Naive B cell (primary cell): ENCODE results near the gene FGF11. TPM values are rescaled to one million over a fixed set of nuclear protein-coding genes. Genes with fewer than 3 reads are reported as not detected.

ENCODE experiments used
- ATAC-seq, 2 donors: fragments of 150-1000 bp; cut with Tn5 transposase; 2 replicates each; pipeline ENCODE4 v1.10.0; 2021; ENCODE audit warnings: low read depth in 2 of 2, mild to moderate bottlenecking in 2 of 2, moderate library complexity in 2 of 2
- DNase-seq: peaks from one replicate; pipeline ENCODE4 v3.0.0; 2022
- H3K27ac Mint-ChIP-seq, 6 donors: one replicate each; pipeline ENCODE4 v1.8.0; 2020 to 2022; ENCODE audit warnings: mild to moderate bottlenecking in 6 of 6, mixed read lengths in 6 of 6, moderate library complexity in 5 of 6, inconsistent platforms in 2 of 6
- H3K27me3 Mint-ChIP-seq, 3 donors: one replicate each; pipeline ENCODE4 v1.8.0; 2021 to 2022; ENCODE audit warnings: mixed read lengths in 3 of 3, mild to moderate bottlenecking in 1 of 3
- H3K36me3 Mint-ChIP-seq, 2 donors: one replicate each; pipeline ENCODE4 v1.8.0; 2020 to 2022; ENCODE audit warnings: mixed read lengths in 2 of 2, inconsistent platforms in 1 of 2, mild to moderate bottlenecking in 1 of 2
- H3K4me1 Mint-ChIP-seq, 3 donors: one replicate each; pipeline ENCODE4 v1.8.0; 2020 to 2022; ENCODE audit warnings: mixed read lengths in 3 of 3, inconsistent platforms in 1 of 3, mild to moderate bottlenecking in 1 of 3, moderate library complexity in 1 of 3
- H3K4me3 Mint-ChIP-seq, 8 donors: one replicate each; pipeline ENCODE4 v1.8.0; 2020 to 2022; ENCODE audit warnings: mild to moderate bottlenecking in 8 of 8, mixed read lengths in 8 of 8, moderate library complexity in 8 of 8, inconsistent platforms in 2 of 8
- H3K9me3 Mint-ChIP-seq, 7 donors: one replicate each; pipeline ENCODE4 v1.8.0; 2020 to 2022; ENCODE audit warnings: mixed read lengths in 7 of 7, mild to moderate bottlenecking in 5 of 7, inconsistent platforms in 2 of 7, moderate library complexity in 1 of 7
- polyA plus RNA-seq, 6 donors: library from polyadenylated mRNA; unstranded; fragments of 300-500 nt; fragmentation: Illumina TruSeq; gene quantifications; one replicate each; pipeline ENCODE4 v1.2.3, GENCODE V29; 2021; ENCODE audit warnings: low read depth in 6 of 6

The FGF11 gene
- polyA plus RNA-seq, 6 donors from 2014 or later = 0.16 TPM; not detected in 5

- H3K27ac Mint-ChIP-seq = peak within 1 kb of the TSS; percentile 82 to 97 (median 96)
- peak; percentile 93 for DNase-seq
- no peaks in the 10 kb centered on the region for H3K9me3 Mint-ChIP-seq
- H3K4me3 Mint-ChIP-seq = peak within 1 kb of the TSS; percentile 90 to 100 (median 98)
- H3K4me1 Mint-ChIP-seq = peaks cover 15 to 42% (median 18%) of the 10 kb centered on the region in 3 donors
- peaks cover 9 to 21% (median 17%) of the 10 kb centered on the region in 3 donors for H3K27me3 Mint-ChIP-seq
- peak; percentile 92 to 93 for ATAC-seq
- no peaks in the 10 kb centered on the region for H3K36me3 Mint-ChIP-seq
Observed at GRCh38 chr17:7403977-7404736, 35.2 kb upstream of the FGF11 start, which contains the start of gene TMEM256. TSS of gene TMEM256 (minus strand) at chr17:7404097. CDS start at chr17:7404084, 13 bp downstream.

DNA sequence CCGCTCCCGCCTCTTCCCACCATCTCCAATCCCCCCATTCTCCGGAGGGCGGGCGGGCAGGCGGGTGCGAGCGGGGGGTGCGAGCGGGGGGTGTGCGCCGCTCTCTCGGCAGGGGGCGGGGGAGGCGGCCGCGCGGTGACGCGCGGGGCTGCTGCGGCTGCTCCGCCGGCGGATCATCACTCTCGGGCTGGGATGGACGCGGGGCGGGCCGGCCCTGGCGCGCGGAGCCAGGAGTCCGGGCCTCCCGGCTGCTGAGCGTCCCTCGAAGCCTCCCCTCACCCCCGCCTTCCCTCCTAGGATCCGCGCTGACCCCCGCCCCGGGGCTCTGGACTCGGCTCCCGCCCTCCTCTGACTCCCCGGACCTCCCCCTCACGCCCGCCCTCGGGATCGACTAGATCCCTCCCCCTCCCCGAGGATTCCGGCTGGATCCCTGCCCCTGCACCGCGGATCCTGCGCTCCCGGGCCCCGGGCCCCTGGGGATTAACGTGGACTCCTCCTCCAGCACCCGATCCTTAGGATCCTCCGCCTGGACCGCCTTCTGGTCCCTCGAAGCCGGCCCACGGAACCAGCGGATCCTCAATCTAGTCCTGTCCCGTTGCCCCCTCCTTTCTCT is 34.5 kb upstream of the FGF11 start:
- ATAC-seq (peak; percentile 36 to 42), DNase-seq (no peak)
- Mint-ChIP-seq H3K27ac (peak overlapping the region; percentile 82 to 97 (median 96)), H3K27me3 (peaks cover 15 to 27% (median 24%) of the 10 kb centered on the region in 3 donors), H3K9me3 (no peaks in the 10 kb centered on the region), H3K36me3 (no peaks in the 10 kb centered on the region), H3K4me1 (peaks cover 14 to 42% (median 19%) of the 10 kb centered on the region in 3 donors), H3K4me3 (peak overlapping the region; percentile 90 to 100 (median 98))

DNA sequence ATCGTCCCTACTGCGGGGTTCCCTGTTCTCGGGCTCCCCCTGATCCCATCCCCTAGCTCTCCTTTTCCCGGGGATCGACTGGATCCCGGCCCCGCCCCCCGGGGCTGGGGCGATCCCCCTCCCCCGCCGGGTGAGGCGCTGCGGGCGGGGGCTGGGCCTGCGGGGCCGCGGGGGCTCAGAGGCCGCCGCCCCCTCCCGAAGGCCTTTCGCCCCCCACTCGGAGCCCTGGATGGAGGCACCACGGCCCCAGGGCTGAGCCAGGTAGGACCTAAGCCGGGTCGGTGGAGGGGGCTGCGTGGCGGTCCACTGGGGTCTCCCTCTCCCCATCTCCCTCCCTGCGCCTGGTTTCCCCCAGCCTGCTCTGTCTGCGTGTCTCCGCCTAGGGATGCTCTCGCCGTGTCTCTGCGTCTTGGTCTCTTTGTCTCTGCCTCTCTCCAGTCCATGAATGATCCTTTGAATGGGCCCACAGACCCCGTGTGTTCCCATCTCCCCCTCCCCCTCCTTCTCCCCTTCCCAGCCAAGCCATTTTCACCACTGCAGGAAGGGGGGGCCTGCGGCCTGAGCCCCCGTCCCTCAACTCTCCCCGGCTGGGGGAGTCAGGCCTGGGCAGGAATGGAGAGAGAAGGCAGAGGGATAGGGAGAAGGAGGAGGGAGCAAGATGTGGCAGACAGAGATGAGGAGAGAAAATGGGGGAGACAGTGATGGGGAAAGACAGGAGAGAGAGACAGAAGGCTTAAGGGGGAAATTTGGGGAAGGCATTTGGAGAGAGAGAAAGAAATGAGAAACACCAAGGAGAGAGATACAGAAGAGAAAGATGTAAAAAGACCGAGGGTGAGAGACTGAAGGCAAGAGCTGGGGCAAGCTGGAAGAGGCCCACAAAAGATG is 33.7 kb upstream of the FGF11 start:
- Mint-ChIP-seq H3K9me3 (no peaks in the 10 kb centered on the region), H3K36me3 (no peaks in the 10 kb centered on the region), H3K4me3 (peak overlapping the region; percentile 84 to 94 (median 90)), H3K27me3 (peaks cover 16 to 35% (median 32%) of the 10 kb centered on the region in 3 donors), H3K4me1 (peaks cover 14 to 42% (median 19%) of the 10 kb centered on the region in 3 donors), H3K27ac (peak overlapping the region in 3 of 6 donors; percentile 71 to 87 (median 85))
- ATAC-seq = no peak
- no peak for DNase-seq

DNA sequence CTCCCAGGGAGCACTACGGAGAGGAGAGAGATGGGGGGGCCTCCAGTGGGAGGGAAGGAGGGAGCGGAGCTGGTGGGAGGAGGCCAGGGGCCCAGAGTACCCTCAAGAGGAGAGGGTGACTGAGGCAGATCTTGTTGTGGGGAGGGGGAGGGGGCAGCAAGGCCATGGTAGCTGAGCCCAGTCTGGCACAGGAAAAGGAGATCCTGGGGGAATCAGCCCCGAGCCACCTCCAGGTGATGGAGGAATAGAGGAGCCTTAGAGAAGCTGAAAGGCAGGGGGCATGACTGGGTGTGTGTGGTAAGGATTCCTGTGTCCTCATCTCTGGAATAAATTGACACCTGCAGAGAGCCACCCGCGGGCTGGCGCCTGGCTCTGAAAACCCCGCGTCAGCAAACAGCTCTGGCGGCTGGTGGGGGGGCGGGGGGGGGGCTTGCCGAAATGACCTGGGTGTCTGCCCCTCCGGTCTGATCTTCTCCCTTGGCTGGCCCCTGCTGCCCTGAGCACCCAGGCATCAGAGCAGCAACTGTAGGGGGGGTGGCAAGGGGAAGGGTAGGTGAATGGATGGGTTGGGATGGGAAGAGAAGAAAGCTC is 33.0 kb upstream of the FGF11 start:
- no peak for ATAC-seq
- H3K36me3 Mint-ChIP-seq = no peaks in the 10 kb centered on the region
- no peaks in the 10 kb centered on the region for H3K9me3 Mint-ChIP-seq
- peak overlapping the region in 1 of 6 donors; percentile 71 for H3K27ac Mint-ChIP-seq
- DNase-seq = no peak
- H3K4me3 Mint-ChIP-seq = peak overlapping the region; percentile 41 to 94 (median 82)
- H3K27me3 Mint-ChIP-seq = peaks cover 16 to 35% (median 32%) of the 10 kb centered on the region in 3 donors
- H3K4me1 Mint-ChIP-seq = peaks cover 14 to 42% (median 19%) of the 10 kb centered on the region in 3 donors

DNA sequence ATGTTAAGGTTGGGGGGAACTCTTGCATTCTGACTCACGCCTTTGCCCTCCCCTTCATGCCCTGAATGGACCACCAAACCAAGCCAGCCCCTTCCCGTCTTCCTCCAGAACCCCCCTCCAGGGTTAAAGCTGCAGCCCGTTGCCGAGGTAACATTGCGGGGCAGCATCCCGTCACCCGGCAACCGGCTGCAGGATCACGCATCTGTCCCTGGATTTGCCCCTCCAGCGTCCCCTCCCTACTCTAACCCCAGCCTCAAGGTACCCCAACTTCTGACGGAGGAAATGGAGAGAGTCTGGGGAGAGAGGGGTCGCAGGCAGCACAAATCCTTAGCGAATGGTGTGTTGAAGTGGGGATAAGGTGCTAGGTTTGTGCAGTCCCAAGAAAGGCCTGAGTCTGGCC is 32.2 kb upstream of the FGF11 start:
- Mint-ChIP-seq H3K27me3 (peaks cover 16 to 35% (median 32%) of the 10 kb centered on the region in 3 donors), H3K4me1 (peaks cover 14 to 36% (median 19%) of the 10 kb centered on the region in 3 donors), H3K4me3 (peak overlapping the region in 3 of 8 donors; percentile 18 to 54 (median 31)), H3K9me3 (no peaks in the 10 kb centered on the region), H3K27ac (no peak overlapping the region), H3K36me3 (no peaks in the 10 kb centered on the region)
- no peak for DNase-seq
- no peak for ATAC-seq

GRCh38 chr17:7407485-7408251 is 31.6 kb upstream of the FGF11 start, which contains the start of gene NLGN2:
TSS of gene NLGN2 (plus strand) at chr17:7407845. CDS start at chr17:7408256, 411 bp downstream.
- Mint-ChIP-seq H3K36me3 (no peaks in the 10 kb centered on the region), H3K4me3 (peak within 1 kb of the TSS in 4 of 8 donors; percentile 18 to 80 (median 42)), H3K9me3 (no peaks in the 10 kb centered on the region), H3K27ac (peak within 1 kb of the TSS in 1 of 6 donors; percentile 60), H3K4me1 (peaks cover 14 to 36% (median 19%) of the 10 kb centered on the region in 3 donors), H3K27me3 (peaks cover 16 to 35% (median 32%) of the 10 kb centered on the region in 3 donors)
- ATAC-seq = no peak
- DNase-seq = no peak

- H3K36me3 Mint-ChIP-seq = no peaks in the 10 kb centered on the region
- no peak overlapping the region for H3K4me3 Mint-ChIP-seq
- H3K4me1 Mint-ChIP-seq = peaks cover 8 to 30% (median 14%) of the 10 kb centered on the region in 3 donors
- DNase-seq (no peak), ATAC-seq (no peak)
- no peak overlapping the region for H3K27ac Mint-ChIP-seq
- no peaks in the 10 kb centered on the region for H3K9me3 Mint-ChIP-seq
- H3K27me3 Mint-ChIP-seq = peaks cover 16 to 35% (median 32%) of the 10 kb centered on the region in 3 donors
Observed at GRCh38 chr17:7408252-7408727, 31.0 kb upstream of the FGF11 start.

- Mint-ChIP-seq H3K4me1 (peaks cover 7 to 28% (median 11%) of the 10 kb centered on the region in 3 donors), H3K36me3 (no peaks in the 10 kb centered on the region), H3K27me3 (peaks cover 16 to 35% (median 32%) of the 10 kb centered on the region in 3 donors), H3K9me3 (no peaks in the 10 kb centered on the region), H3K4me3 (peak overlapping the region in 2 of 8 donors; percentile 30 to 34), H3K27ac (no peak overlapping the region)
- ATAC-seq (no peak), DNase-seq (no peak)
Observed at GRCh38 chr17:7408863-7409262, 30.4 kb upstream of the FGF11 start.

- peaks cover 3 to 21% (median 11%) of the 10 kb centered on the region in 3 donors for H3K4me1 Mint-ChIP-seq
- H3K27ac Mint-ChIP-seq = peak overlapping the region in 1 of 6 donors; percentile 59
- H3K4me3 Mint-ChIP-seq = peak overlapping the region in 1 of 8 donors; percentile 11
- no peaks in the 10 kb centered on the region for H3K36me3 Mint-ChIP-seq
- no peaks in the 10 kb centered on the region for H3K9me3 Mint-ChIP-seq
- no peak for DNase-seq
- peaks cover 16 to 35% (median 32%) of the 10 kb centered on the region in 3 donors for H3K27me3 Mint-ChIP-seq
- no peak for ATAC-seq
Observed at GRCh38 chr17:7409716-7410115, 29.6 kb upstream of the FGF11 start.

GRCh38 chr17:7410634-7411426 is 28.5 kb upstream of the FGF11 start:
- peaks cover 2 to 12% (median 6%) of the 10 kb centered on the region in 3 donors for H3K4me1 Mint-ChIP-seq
- H3K27ac Mint-ChIP-seq = no peak overlapping the region
- H3K9me3 Mint-ChIP-seq = no peaks in the 10 kb centered on the region
- H3K27me3 Mint-ChIP-seq = peaks cover 14 to 31% (median 25%) of the 10 kb centered on the region in 3 donors
- ATAC-seq = no peak
- no peak overlapping the region for H3K4me3 Mint-ChIP-seq
- no peak for DNase-seq
- no peaks in the 10 kb centered on the region for H3K36me3 Mint-ChIP-seq

DNA sequence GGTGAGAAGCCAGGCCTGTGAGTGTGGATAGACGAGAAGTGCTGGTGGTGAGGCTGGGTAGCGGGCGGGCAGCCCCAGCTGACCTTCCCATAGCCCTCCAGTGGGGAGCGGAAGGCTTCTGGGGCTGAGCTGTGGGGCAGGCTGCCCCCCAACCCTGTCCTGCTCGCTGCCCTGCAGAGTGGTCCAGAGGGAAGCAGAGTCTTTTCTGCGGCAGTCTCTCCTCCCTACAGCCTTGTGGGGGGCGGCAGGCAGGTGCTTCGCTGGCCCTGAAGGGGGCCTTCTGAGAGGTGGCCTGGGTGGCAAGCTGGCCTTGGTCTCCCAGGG is 27.9 kb upstream of the FGF11 start:
- peaks cover 10 to 27% (median 20%) of the 10 kb centered on the region in 3 donors for H3K27me3 Mint-ChIP-seq
- H3K9me3 Mint-ChIP-seq = no peaks in the 10 kb centered on the region
- no peak for DNase-seq
- peaks cover 0 to 8% (median 3%) of the 10 kb centered on the region in 3 donors for H3K4me1 Mint-ChIP-seq
- H3K4me3 Mint-ChIP-seq = no peak overlapping the region
- no peak for ATAC-seq
- H3K27ac Mint-ChIP-seq = no peak overlapping the region
- H3K36me3 Mint-ChIP-seq = no peaks in the 10 kb centered on the region
